Bone marrow (tissue), 2 donors: ENCODE results near the gene PGF.
A peak's percentile ranks its signal among the peaks of the same experiment; 100 is the strongest.

Experiments
- DNase-seq, 2 donors: peaks; one replicate each; lab custom pipeline; 2025; lab: John Stamatoyannopoulos, UW

The PGF gene

GRCh38 chr14:74919421-74920165 lies 35.8 kb downstream of the PGF start:
- DNase-seq, result peak in 1 of 2 donors; percentile 60

- no peak for DNase-seq
These were observed 37.0 kb downstream of the PGF start for GRCh38 chr14:74918380-74918779.

- peak in 1 of 2 donors; percentile 22 for DNase-seq
These were observed 37.7 kb downstream of the PGF start for GRCh38 chr14:74917646-74918081.

- no peak for DNase-seq
These were observed 38.2 kb downstream of the PGF start for GRCh38 chr14:74917178-74917543.

- DNase-seq, result no peak
These were observed 39.6 kb downstream of the PGF start for GRCh38 chr14:74915826-74916225.

- DNase-seq, result no peak
These were observed 40.0 kb downstream of the PGF start for GRCh38 chr14:74915426-74915825.

- DNase-seq, result peak in 1 of 2 donors; percentile 47
These were observed 41.3 kb downstream of the PGF start for GRCh38 chr14:74913986-74914573.

- no peak for DNase-seq
These were observed 41.9 kb downstream of the PGF start for GRCh38 chr14:74913393-74913910.

- no peak for DNase-seq
These were observed 42.6 kb downstream of the PGF start for GRCh38 chr14:74912801-74913200.

GRCh38 chr14:74912111-74912510 lies 43.3 kb downstream of the PGF start:
- no peak for DNase-seq

GRCh38 chr14:74911704-74912103 lies 43.7 kb downstream of the PGF start:
- DNase-seq, result no peak

- no peak for DNase-seq
These were observed 44.2 kb downstream of the PGF start for GRCh38 chr14:74911221-74911620.

GRCh38 chr14:74910556-74910955 lies 44.8 kb downstream of the PGF start:
- DNase-seq, result no peak

GRCh38 chr14:74909911-74910310 lies 45.5 kb downstream of the PGF start:
- DNase-seq, result no peak

- no peak for DNase-seq
These were observed 45.9 kb downstream of the PGF start for GRCh38 chr14:74909501-74909900.

GRCh38 chr14:74908861-74909341 lies 46.5 kb downstream of the PGF start:
- no peak for DNase-seq

- DNase-seq, result no peak
These were observed 47.7 kb downstream of the PGF start for GRCh38 chr14:74907744-74908143.

GRCh38 chr14:74906925-74907521 lies 48.4 kb downstream of the PGF start:
- no peak for DNase-seq

- peak; percentile 57 to 62 for DNase-seq
These were observed 49.7 kb downstream of the PGF start for GRCh38 chr14:74905595-74906142.

GRCh38 chr14:74904635-74905503 lies 50.5 kb downstream of the PGF start:
- DNase-seq, result no peak

- DNase-seq, result no peak
These were observed 52.3 kb downstream of the PGF start for GRCh38 chr14:74902941-74903705.
